Cardiac atrium fibroblast (primary cell): ENCODE data around the gene CCDC102A. TPM values are rescaled to one million over a fixed set of nuclear protein-coding genes. Genes with fewer than 3 reads are reported as not detected.

ENCODE experiments used
- total RNA-seq: library from RNA; depleted of rRNA; stranded (reverse); fragments of >200 nt; gene quantifications from 2 replicates; pipeline ENCODE4 v1.2.3, GENCODE V29; 2015

CCDC102A gene
- total RNA-seq: 21.7 and 24.0 TPM in 2 replicates

GRCh38 chr16:57536306-57537193 is at the start of gene CCDC102A:
CCDC102A (minus strand) TSS chr16:57536571; CDS start chr16:57529177, 7,394 bp downstream.

GRCh38 chr16:57485916-57486857 is 50.2 kb downstream of the CCDC102A start, which contains the start of gene DOK4:
DOK4 (minus strand) TSS chr16:57486493; CDS start chr16:57479507, 6,986 bp downstream.

DNA sequence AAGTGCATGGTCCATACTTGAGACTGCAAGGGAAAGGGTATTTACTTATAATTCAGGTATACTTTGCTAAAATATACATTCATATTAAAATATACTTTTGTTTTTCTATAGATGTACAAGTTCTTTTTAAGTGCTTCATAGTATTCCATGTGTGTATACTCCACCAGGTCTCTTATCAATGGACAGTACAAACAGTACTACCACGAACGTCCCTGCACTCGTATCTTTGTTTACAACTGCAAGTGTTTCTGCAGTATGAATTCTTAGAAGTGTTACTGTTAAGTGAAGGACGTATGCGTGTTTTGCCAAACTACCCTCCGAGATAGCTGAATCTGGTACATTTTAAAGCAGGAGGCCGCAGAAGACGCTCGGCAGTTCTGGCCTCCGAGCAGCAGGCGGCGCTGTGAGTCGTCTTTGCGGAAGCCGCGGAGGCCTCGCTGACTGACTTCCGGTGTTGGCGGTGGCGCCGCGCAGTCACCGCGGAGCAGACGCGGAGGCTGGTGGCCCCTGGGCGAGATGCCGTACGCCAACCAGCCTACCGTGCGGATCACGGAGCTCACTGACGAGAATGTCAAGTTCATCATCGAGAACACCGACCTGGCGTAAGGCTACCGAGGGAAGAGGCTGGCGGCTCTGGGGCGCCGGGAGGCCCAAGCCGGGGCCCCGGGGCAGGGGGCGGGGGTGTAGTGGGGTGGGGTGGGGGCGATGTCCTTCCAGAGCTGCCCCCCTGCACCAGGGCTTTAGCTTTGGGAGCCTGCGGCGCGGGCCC is 74.0 kb downstream of the CCDC102A start, which contains the start of gene POLR2C:
Gene POLR2C (plus strand): TSS at position 471 of the 769 bp plus-strand sequence. CDS start 46 bp downstream, at position 517.

Other genes with a start within 250 kb of the CCDC102A start
- gene CCL22, start 177.8 kb downstream of the CCDC102A start, total RNA-seq: not detected in 2 replicates
- gene CX3CL1, start 164.1 kb downstream of the CCDC102A start, total RNA-seq: 0.18 and 1.5 TPM in 2 replicates
- not detected in 2 replicates for gene CCL17, start 131.8 kb downstream of the CCDC102A start, total RNA-seq
- gene CIAPIN1, start 89.2 kb downstream of the CCDC102A start, total RNA-seq: 26.7 and 34.2 TPM in 2 replicates
- gene COQ9, start 89.1 kb downstream of the CCDC102A start, total RNA-seq: 31.8 and 35.8 TPM in 2 replicates
- gene POLR2C, start 73.9 kb downstream of the CCDC102A start, total RNA-seq: 84.3 and 94.4 TPM in 2 replicates
- gene DOK4, start 50.1 kb downstream of the CCDC102A start, total RNA-seq: 41.7 and 51.4 TPM in 2 replicates
- gene ADGRG5, start 6.1 kb upstream of the CCDC102A start, total RNA-seq: not detected in 2 replicates
- gene ADGRG1, start 92.1 kb upstream of the CCDC102A start, total RNA-seq: 3.9 and 5.6 TPM in 2 replicates
- gene ADGRG3, start 131.7 kb upstream of the CCDC102A start, total RNA-seq: not detected in 2 replicates
- not detected in 2 replicates for gene DRC7, start 158.2 kb upstream of the CCDC102A start, total RNA-seq
- gene KATNB1, start 199.2 kb upstream of the CCDC102A start, total RNA-seq: 16.2 and 19.5 TPM in 2 replicates